ENCODE results near the gene COMMD7. TPM values are rescaled to one million over a fixed set of nuclear protein-coding genes. Genes with fewer than 3 reads are reported as not detected.

The COMMD7 gene
- total RNA-seq, 2 experiments from 2014 or later = 30.7 to 34.0 TPM

DNA sequence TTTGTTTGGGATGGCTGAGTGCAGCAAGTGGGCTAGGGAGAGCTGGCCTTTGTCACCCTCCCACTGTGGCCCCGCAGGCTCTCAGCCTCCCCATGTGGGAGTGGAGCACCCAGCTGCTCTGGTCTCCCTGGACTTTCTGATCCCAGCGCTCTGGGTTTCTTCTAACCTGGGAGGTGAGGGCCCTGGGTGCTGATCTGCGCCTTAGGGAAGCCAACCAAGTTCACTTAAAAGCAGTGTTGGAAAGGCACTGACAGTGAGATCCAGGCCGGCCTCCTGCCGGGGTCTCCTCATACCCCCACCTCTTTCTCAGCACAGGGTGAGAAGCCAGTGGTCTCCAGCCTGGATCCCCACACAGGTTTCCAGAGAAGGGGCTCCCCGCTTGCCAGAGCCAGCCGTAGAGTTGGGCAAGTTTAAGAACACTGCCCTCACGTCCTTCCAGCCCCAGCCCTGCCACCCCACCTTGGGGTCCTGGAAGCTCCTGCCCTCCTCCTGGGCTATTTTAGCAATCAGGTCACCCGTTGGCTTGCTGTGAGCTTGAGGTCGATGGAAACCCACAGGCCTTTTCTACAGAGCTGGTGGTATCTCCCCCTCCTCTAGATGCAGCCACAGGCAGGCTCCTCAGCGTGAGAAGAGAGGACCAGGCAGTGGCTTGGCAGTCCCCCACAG, 79.1 kb downstream of the COMMD7 start:
- CTCF ChIA-PET = interaction anchor here (1.7 to 6.7 kb wide), 3 partner anchors 9 to 114 kb away, joined by 5 to 31 read pairs (median 17); partner anchors contain the start of gene C20orf203
- peaks cover 6% of the 10 kb centered on the region for H3K4me1 Mint-ChIP-seq (ENCODE audit: low read depth)
- no peak overlapping the region for H3K27ac Mint-ChIP-seq
- H3K9me3 Mint-ChIP-seq = peaks cover 6% of the 10 kb centered on the region
- H3K4me3 Mint-ChIP-seq = no peak overlapping the region
- intact Hi-C loops (cut with micrococcal nuclease) = no loop called here
- H3K27me3 Mint-ChIP-seq = no peaks in the 10 kb centered on the region
- ATAC-seq (no peak), DNase-seq (no peak)
- no peak for TF ChIP-seq CTCF (IDR thresholded peaks at IDR 0.05)
- H3K36me3 Mint-ChIP-seq (ENCODE audit: low read depth) = no peaks in the 10 kb centered on the region
- POLR2A ChIA-PET = no interaction called here

- ChIA-PET CTCF (interaction anchor here (3.3 to 4.2 kb wide), 2 partner anchors 10 to 141 kb away, joined by 17 read pairs; partner anchors contain the start of gene C20orf203), POLR2A (no interaction called here)
- ATAC-seq (no peak), DNase-seq (no peak)
- Mint-ChIP-seq H3K4me1 (ENCODE audit: low read depth) (peaks cover 6% of the 10 kb centered on the region), H3K27me3 (no peaks in the 10 kb centered on the region), H3K9me3 (peaks cover 6% of the 10 kb centered on the region), H3K27ac (no peak overlapping the region), H3K4me3 (no peak overlapping the region), H3K36me3 (ENCODE audit: low read depth) (no peaks in the 10 kb centered on the region)
- intact Hi-C loops (cut with micrococcal nuclease) = no loop called here
- no peak for TF ChIP-seq CTCF (IDR thresholded peaks at IDR 0.05)
These were observed 79.8 kb downstream of the COMMD7 start for GRCh38 chr20:32663335-32664011.

DNA sequence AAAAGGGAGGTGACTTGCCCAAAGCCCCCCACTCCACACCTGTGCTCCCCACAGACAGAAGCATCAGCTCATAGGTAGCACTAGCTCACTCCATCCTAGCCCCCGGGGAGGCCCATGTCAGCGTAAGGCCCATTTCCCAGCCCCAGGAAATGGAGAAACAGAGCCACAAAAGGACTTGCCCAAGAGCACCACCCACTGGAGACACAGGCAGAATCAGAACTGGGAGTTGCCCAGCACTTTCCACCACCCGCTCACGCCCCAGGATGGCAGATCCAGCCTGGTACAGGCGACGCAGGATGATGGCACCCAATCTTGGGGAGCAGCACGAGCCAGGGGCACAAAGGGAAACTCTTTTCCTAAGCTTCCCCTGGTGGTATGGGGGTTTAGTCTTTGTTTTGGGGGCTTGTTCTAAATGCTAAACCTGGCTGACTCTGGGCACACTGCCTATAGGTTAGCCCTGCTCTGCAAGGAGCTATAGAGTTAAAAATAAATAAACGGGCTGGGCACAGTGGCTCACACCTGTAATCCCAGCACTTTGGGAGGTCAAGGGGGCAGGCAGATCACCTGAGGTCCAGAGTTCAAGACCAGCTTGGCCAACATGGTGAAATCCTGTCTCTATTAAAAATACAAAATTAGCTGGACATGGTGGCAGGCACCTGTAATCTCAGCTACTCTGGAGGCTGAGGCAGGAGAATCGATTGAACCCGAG, 81.3 kb downstream of the COMMD7 start:
- Mint-ChIP-seq H3K27ac (no peak overlapping the region), H3K36me3 (ENCODE audit: low read depth) (no peaks in the 10 kb centered on the region), H3K27me3 (no peaks in the 10 kb centered on the region), H3K4me3 (no peak overlapping the region), H3K9me3 (peaks cover 6% of the 10 kb centered on the region), H3K4me1 (ENCODE audit: low read depth) (peaks cover 6% of the 10 kb centered on the region)
- ATAC-seq (no peak), DNase-seq (no peak)
- TF ChIP-seq CTCF (IDR thresholded peaks at IDR 0.05) = no peak
- CTCF ChIA-PET = interaction anchor here (1.4 to 4.2 kb wide), 3 partner anchors 12 to 140 kb away, joined by 6 to 17 read pairs (median 17); partner anchors contain the start of gene C20orf203
- intact Hi-C loops (cut with micrococcal nuclease) = no loop called here
- POLR2A ChIA-PET = interaction anchor here (1.0 to 2.1 kb wide), 2 partner anchors 10 to 299 kb away, joined by 3 to 4 read pairs; no protein-coding TSS in a partner anchor

- Mint-ChIP-seq H3K27ac (no peak overlapping the region), H3K4me3 (no peak overlapping the region), H3K27me3 (no peaks in the 10 kb centered on the region), H3K36me3 (ENCODE audit: low read depth) (no peaks in the 10 kb centered on the region), H3K4me1 (ENCODE audit: low read depth) (peaks cover 6% of the 10 kb centered on the region), H3K9me3 (peaks cover 6% of the 10 kb centered on the region)
- CTCF ChIA-PET = interaction anchor here (1.0 to 4.2 kb wide), 2 partner anchors 8 to 139 kb away, joined by 7 to 17 read pairs; no protein-coding TSS in a partner anchor
- TF ChIP-seq CTCF (IDR thresholded peaks at IDR 0.05) = no peak
- POLR2A ChIA-PET = no interaction called here
- ATAC-seq (no peak), DNase-seq (no peak)
- intact Hi-C loops (cut with micrococcal nuclease) = no loop called here
These were observed 82.6 kb downstream of the COMMD7 start for GRCh38 chr20:32660661-32661060.

Data from activated CD8-positive, alpha-beta T cell treated with anti-CD3 and anti-CD28 coated beads for 36 hours (primary cell).